Activated CD8-positive, alpha-beta memory T cell treated with anti-CD3 and anti-CD28 coated beads, Interleukin-2, amount 50 U/mL, for 1 hour (primary cell): Measurements from ENCODE around the gene C3orf80.
"Not testable (repeated sequence)": the region's sequence is repeated elsewhere in the genome, so short reads cannot be mapped to it uniquely, and the experiment has no call there.

Experiments used
- DNase-seq: peaks from one replicate; pipeline ENCODE4 v3.0.0-alpha.2; 2020; ENCODE audit errors: extremely low read depth

The C3orf80 gene

DNA sequence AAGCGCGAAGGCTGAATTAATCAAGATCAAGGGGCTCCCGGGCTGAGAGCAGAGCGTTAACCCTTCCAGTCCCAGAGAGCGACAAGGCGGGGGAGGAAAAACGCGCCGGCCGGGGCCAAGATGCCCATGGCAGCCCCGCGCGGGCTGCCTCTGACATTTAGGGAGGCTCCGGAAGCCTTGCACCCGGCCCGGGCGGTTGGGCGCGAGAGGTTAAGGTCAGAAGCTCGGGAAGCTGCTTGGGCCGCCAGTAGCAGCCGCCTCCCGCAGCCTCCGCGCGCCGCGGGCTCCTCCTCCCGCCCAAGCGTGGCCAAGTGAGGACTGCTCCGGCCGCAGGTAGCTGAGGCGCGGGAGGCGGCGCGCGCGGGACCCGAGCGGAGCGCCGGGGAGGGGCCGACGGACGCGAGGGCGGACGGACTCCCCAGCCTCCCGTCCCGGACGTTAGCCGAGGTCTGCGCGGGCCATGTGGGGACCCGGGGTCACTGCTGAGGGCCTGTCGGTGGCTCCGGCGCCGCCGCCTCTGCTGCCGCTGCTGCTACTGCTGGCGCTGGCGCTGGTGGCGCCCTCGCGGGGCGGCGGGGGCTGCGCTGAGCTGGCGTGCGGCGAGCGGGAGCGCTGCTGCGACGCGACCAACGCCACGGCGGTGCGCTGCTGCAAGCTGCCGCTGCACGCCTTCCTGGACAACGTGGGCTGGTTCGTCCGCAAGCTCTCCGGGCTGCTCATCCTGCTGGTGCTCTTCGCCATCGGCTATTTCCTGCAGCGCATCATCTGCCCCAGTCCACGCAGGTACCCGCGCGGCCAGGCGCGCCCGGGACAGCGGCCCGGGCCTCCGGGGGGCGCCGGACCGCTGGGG is at the start of gene C3orf80:
Gene C3orf80, plus strand, starts transcription at position 247 of the 850 bp plus-strand sequence. Its CDS starts 214 bp downstream, at position 461.
- no peak for DNase-seq

- DNase-seq: no peak
These were observed 48.3 kb upstream of the C3orf80 start for GRCh38 chr3:160176923-160177322.

DNA sequence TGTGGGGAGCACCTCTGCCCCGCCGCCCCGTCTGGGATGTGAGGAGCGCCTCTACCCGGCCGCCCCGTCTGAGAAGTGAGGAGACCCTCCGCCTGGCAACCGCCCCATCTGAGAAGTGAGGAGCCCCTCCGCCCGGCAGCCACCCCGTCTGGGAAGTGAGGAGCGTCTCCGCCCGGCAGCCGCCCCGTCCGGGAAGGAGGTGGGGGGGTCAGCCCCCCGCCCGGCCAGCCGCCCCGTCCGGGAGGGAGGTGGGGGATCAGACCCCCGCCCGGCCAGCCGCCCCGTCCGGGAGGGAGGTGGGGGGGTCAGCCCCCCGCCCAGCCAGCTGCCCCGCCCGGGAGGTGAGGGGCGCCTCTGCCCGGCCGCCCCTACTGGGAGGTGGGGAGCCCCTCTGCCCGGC is 46.6 kb upstream of the C3orf80 start:
- not testable (repeated sequence) for DNase-seq

- not testable (repeated sequence) for DNase-seq
These were observed 45.8 kb upstream of the C3orf80 start for GRCh38 chr3:160179403-160179802.

DNA sequence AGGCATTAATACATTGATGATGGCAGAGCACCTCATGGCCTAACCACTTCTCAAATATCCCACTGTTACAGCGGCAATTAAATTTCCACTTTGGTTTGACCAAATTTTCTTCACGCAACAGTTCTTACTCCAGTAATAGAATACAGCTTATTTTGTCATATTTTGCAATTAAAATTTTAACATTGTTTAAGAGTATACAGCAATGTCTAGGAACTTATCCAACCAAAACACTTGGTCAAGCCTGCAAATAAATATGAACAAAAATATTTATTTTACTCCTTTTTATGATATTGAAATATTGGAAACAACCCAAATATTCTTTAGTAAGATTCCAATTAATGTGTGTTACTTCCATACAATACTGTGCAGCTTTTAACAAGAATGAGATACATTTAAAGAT is 45.3 kb upstream of the C3orf80 start:
- no peak for DNase-seq

- DNase-seq: no peak
These were observed 44.5 kb upstream of the C3orf80 start for GRCh38 chr3:160180581-160181216.

- DNase-seq: no peak
These were observed 41.7 kb upstream of the C3orf80 start for GRCh38 chr3:160183345-160184076.

- DNase-seq: no peak
These were observed 40.6 kb upstream of the C3orf80 start for GRCh38 chr3:160184655-160185054.

GRCh38 chr3:160185751-160186150 is 39.5 kb upstream of the C3orf80 start:
- DNase-seq: no peak

DNA sequence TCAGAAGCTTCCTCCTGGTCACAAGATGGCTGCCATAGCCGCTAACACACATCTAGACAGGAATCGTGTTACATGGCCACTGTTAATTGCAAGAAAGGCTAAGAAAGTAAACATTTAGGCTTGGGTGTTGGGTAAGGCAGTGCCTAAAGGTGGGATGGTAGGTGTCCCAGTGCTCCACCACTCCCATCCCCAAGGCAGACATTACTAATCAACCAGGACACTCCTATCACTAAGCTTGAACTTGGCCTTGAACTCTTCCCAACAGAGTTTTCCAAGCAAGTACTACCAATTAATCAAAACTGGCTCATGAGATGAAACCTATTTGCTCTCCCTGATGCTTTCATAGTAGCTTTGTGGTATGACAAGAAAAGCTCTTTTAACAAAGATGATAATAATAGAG is 37.9 kb upstream of the C3orf80 start:
- DNase-seq: no peak

DNA sequence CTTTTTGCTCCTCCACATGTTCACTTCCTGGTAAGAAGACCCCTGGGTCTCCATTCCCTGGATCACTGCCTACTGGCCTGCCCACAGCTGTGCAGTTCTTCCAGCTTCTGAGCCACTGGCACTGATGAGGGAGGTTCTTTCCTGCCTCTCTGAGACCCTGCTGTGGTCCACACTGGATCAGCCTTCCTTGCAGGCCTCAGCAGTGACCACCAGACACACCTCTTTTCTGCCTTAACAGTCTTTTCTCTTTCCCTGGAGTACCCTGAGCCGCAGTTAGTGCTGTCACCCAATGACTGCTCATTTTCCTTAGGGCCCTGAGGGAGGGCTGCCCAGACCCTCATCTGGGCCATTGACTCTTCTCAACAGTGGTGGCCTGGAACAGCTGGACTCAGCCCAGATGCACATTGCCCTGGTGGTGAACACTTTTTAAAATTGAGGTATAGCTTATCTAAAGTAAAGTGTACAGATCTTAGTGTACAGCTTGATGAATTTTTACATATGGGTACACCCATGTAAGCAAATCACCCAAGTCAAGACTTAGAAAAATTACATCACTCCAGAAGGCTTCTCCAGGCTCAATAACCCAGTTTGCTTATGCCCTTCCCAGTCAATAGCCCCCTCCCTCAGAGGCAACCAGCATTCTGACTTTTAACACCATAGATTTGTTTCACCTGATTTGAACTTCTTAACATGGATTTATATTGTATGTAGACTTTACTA is 32.8 kb upstream of the C3orf80 start:
- no peak for DNase-seq

DNA sequence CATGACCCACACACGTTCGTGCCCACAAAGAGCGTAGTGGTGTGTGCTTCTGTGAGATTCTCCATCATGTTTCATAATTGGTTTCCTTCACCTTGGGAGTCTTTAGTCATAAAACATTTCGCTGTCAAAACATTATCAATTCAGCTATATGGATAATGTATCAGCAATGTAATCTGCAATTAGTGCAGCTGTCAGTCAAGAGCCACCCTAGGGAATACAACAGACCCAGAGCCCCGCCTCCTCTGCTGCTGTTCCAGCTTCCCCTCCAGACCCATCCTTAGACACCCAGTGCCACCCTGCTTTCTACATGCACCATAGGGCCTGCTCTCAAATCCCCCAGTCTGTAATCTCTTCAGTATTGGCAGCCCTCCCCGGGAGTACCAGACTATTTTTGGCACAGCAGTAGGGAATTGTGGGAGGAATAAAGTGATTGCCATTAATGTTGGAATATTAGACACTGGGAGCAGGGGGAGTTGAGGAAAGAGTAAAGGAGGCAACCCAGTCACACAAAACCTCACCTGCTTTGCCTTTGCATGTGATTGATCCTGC is 31.5 kb upstream of the C3orf80 start:
- DNase-seq: no peak

DNA sequence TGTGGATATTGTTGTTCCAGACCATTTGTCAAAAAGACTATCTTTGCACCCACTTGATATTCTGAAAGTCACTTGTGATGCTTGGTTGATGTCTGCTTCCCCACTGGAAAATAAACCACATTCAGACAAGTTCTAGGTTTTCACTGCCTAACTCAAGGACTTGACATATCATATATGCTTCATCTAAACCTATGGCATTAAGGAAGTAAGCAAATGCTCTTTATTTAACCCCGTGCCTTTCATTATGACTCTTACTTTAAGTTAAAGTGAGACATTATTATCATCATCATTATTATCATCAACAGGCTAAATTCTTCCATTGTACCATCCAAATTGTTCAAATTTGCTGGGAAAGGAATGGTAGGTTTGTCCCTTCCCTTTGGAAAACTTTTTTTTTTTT is 30.8 kb upstream of the C3orf80 start:
- DNase-seq: no peak

DNA sequence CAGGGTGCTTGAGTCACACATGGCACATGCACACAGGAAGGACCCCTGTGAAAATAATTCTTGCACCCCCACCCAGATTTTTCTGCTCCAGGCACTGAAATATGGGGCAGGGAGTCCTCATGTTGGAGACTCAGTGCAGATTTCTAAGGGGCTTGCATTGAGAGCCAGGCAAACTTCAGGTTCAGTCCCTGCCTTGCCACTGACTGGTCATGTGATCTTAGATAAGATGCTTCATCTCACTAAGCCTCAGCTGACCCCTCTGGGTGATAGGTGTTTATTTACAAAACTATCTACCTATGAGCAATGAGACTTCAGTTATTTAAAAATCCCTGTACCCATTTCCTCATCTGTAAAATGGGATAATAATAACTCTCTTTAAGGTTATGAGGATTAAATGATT is 30.1 kb upstream of the C3orf80 start:
- DNase-seq: no peak

DNA sequence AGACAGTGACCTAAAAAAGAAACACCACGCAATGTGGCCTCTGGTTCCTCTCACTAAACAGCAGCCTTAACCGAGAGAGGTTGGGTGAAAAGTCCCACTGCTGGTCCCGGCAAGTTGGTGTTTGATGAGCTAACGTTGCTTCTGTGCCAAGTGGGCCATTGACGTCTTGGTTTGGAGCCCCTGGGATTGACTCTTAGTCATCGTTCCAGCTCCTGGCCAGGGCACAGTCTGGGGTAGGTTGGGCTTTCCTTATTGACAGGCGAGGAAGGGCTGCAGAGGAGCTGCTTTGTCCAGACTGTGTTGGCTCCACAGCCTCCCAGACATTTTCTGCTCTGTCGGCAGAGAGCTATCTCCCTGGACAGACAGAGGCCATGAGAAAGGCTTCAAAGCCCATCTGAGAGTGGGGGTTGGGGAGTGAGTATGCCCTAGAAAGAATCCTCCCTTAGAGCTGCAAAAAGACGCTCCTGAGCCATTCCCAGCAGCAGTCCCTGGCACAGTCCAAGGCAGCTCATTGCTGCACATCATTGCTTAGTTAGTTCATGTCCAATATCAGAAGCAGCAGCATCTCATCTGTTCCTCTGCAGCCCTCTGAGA is 28.6 kb upstream of the C3orf80 start:
- DNase-seq: no peak

DNA sequence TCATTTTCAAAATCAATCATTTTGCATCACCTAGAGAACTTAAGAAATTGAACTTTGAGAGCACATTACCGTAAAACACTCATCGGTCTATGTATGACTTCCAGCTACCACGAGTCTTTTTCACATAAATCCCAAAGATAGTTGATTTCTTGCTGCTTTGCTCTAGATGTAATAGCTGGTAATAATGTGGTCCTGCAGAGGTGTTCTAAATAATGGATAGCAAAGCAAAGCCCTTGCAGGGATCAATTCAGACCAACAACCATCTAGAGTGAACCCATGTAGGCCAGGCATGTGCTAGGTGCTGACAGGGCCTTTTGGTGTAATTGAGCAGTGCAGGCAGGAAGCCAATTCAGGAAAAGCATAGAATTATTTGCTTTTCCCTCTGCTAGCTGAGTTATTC is 26.1 kb upstream of the C3orf80 start:
- DNase-seq: no peak

DNA sequence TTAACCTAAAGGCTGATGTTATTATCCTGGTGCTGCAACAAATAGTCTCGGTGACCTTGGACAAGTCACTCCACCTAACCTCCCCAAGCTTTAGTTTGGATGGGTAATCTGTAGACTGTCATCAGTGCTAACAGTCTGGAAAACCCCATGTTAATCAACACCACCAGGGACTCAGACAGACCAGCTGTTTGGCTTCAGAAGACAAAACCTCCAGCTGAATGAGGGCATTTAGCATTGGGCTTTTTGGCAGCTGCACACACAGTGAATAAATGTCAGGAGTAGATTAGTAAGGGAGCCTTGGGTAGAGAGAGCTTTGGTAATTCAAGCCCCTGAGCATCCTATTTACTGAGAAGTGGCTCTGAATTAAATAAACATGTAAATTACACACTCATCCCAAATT is 24.9 kb upstream of the C3orf80 start:
- DNase-seq: no peak

DNA sequence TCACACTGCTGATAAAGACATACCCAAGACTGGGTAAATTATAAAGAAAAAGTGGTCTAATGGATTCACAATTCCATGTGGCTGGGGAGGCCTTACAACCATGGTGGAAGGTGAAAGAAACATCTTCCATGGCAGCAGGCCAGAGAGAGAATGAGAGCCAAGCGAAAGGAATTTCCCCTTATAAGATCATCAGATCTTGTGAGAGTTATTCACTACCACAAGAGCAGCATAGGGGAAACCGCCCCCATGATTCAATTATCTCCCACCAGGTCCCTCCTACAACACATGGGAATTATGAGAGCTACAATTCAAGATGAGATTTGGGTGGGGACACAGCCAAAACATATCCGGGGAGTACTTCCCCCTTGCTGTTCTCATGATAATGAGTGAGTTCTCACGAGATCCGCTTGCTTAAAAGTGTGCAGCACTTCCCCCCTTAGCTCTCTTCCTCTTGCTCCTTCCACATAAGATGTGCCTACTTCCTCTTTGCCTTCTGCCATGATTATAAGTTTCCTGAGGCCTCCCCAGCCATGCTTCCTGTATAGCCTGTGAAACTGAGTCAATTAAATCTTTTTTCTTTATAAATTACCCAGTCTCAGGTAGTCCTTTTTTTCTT is 20.7 kb upstream of the C3orf80 start:
- not testable (repeated sequence) for DNase-seq

GRCh38 chr3:160205606-160206005 is 19.6 kb upstream of the C3orf80 start:
- DNase-seq: no peak

DNA sequence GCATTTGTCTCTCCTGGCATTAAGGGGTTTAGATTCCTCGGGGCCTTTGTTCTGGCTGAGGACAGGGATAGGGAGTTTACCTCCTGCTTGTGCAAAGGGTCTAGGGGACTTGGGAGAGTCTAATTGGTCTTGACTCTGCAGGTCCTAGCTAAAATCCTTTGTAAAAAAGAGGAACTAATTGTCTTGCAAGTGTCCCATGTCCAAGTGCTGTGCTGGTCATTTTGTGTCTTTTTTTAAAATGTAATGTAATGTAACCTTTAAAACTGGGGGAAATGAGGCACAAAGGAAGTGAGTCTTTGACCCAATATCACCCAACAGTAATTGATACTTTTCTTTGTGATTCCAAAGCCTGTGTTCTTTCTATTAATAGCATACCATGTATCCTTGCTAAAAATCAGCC is 14.9 kb upstream of the C3orf80 start:
- no peak for DNase-seq

DNA sequence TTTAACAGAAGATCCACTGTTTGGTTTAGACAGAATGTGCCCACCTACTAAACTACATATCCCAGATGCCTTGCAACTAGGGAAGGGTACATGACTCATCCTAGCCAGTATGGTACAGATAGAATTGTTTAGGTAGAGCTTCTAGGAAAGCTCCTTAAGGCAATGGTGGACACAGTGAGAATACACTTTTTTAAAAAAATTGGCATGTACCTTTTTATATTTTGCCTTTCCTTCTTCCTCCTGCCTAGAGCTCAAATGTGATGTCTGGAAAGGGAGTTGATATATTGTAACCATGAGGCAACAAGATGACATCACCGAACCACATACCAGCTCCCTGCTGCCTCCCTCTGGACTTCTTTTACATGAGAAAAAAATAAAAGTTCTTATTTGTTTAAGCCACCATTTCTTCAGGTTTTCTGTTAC is 14.4 kb upstream of the C3orf80 start:
- DNase-seq: no peak
